Thyroid gland (tissue), 4 donors: Measurements from ENCODE around the gene SLC2A13. TPM values are rescaled to one million over a fixed set of nuclear protein-coding genes. Genes with fewer than 3 reads are reported as not detected.
"Not testable (repeated sequence)": the region's sequence is repeated elsewhere in the genome, so short reads cannot be mapped to it uniquely, and the experiment has no call there.

ENCODE experiments used
- DNase-seq, 2 donors: peaks; one replicate each; pipeline ENCODE4 v3.0.0-alpha.2; 2019
- H3K27ac ChIP-seq, 3 donors: fragments of 200-600 bp; sonication (generic); 1 replicate in 2 of 3; 2 replicates in 1 of 3; pipeline ENCODE4 v1.5.1; 2016 to 2019; ENCODE audit warnings: mild to moderate bottlenecking in 1 of 3, moderate library complexity in 1 of 3
- H3K27me3 ChIP-seq: fragments of 200-600 bp; sonication (generic); one replicate; pipeline ENCODE4 v1.5.1; 2019
- H3K36me3 ChIP-seq, 2 donors: fragments of 200-600 bp; sonication (generic); one replicate each; pipeline ENCODE4 v1.5.1; 2016 to 2019
- H3K4me1 ChIP-seq, 2 donors: fragments of 200-600 bp; sonication (generic); one replicate each; pipeline ENCODE4 v1.5.1; 2017 to 2019
- H3K4me3 ChIP-seq, 3 donors: fragments of 200-600 bp; sonication (generic); replicated peaks in 1 of 3; 1 replicate in 2 of 3; 2 replicates in 1 of 3; pipeline ENCODE4 v1.5.1; 2016; ENCODE audit warnings: mild to moderate bottlenecking in 1 of 3
- H3K9me3 ChIP-seq: fragments of 200-600 bp; sonication (generic); one replicate; pipeline ENCODE4 v1.5.1; 2017
- CTCF ChIP-seq, 6 experiments: fragments of 200-600 bp in 3 of 6; fragments of 450-650 bp in 3 of 6; sonication (generic) in 3 of 6; IDR thresholded peaks; one replicate each; pipeline ENCODE4 v1.5.1; 2016 to 2019; ENCODE audit warnings: antibody characterized with exemption in 6 of 6, mild to moderate bottlenecking in 2 of 6, inconsistent platforms in 1 of 6, moderate library complexity in 1 of 6
- POLR2A ChIP-seq, 2 donors: fragments of 450-650 bp; IDR thresholded peaks; one replicate each; pipeline ENCODE4 v1.6.1; 2017; ENCODE audit warnings: antibody characterized with exemption in 2 of 2, mild to moderate bottlenecking in 2 of 2, moderate library complexity in 1 of 2
- WGBS, 2 donors: methylation state at CpG; one replicate each; pipeline ENCODE4 v1.1.5; 2017; 5-methylcytosine and 5-hydroxymethylcytosine counted together
- intact Hi-C: fragments of 100-400 bp; cut with DNase I; formaldehyde crosslinking; loops from one replicate; pipeline ENCODE4 v1.15.1; 2023
- total RNA-seq, 4 donors: library from RNA; depleted of rRNA; stranded (reverse); fragments of >200 nt; gene quantifications; one replicate each; pipeline ENCODE4 v1.2.3, GENCODE V29; 2016

The SLC2A13 gene
- total RNA-seq, 4 donors from 2014 or later, result 9.8 to 21.3 (median 10.0) TPM

- intact Hi-C loops, result no loop called here
- H3K4me1 ChIP-seq, result no peaks in the 10 kb centered on the region
- TF ChIP-seq POLR2A (IDR thresholded peaks at IDR 0.05), result no peak
- no peak for TF ChIP-seq CTCF (IDR thresholded peaks at IDR 0.05)
- H3K27me3 ChIP-seq, result no peaks in the 10 kb centered on the region
- H3K4me3 ChIP-seq, result no peak overlapping the region
- no peaks in the 10 kb centered on the region for H3K9me3 ChIP-seq
- H3K36me3 ChIP-seq, result no peaks in the 10 kb centered on the region
- 85 to 90% methylated on average over 2 of the region's 2 CpGs for WGBS, 2 donors
- no peak overlapping the region for H3K27ac ChIP-seq
- no peak for DNase-seq
Measured at GRCh38 chr12:39755478-39755877, 350.4 kb downstream of the SLC2A13 start.

GRCh38 chr12:39752482-39753137, 353.3 kb downstream of the SLC2A13 start:
- H3K9me3 ChIP-seq, result no peaks in the 10 kb centered on the region
- H3K36me3 ChIP-seq, result no peaks in the 10 kb centered on the region
- no peaks in the 10 kb centered on the region for H3K4me1 ChIP-seq
- H3K27me3 ChIP-seq, result no peaks in the 10 kb centered on the region
- 74 to 76% methylated on average over 6 of the region's 6 CpGs for WGBS, 2 donors
- H3K27ac ChIP-seq, result no peak overlapping the region
- TF ChIP-seq CTCF (IDR thresholded peaks at IDR 0.05), result no peak
- no peak for TF ChIP-seq POLR2A (IDR thresholded peaks at IDR 0.05)
- H3K4me3 ChIP-seq, result no peak overlapping the region
- intact Hi-C loops, result no loop called here
- no peak for DNase-seq

GRCh38 chr12:39746151-39746550, 359.7 kb downstream of the SLC2A13 start:
- 70% methylated on average over 6 of the region's 6 CpGs; no CpG with 5 or more reads in 1 of the 2 donors for WGBS, 2 donors
- not testable (repeated sequence) for H3K36me3 ChIP-seq, H3K4me1 ChIP-seq

GRCh38 chr12:39743655-39744054, 362.2 kb downstream of the SLC2A13 start:
- Histone ChIP-seq H3K9me3 (no peaks in the 10 kb centered on the region), H3K27ac (no peak overlapping the region), H3K27me3 (no peaks in the 10 kb centered on the region), H3K4me1 (no peaks in the 10 kb centered on the region), H3K4me3 (no peak overlapping the region), H3K36me3 (no peaks in the 10 kb centered on the region)
- TF ChIP-seq CTCF (IDR thresholded peaks at IDR 0.05) (no peak), POLR2A (IDR thresholded peaks at IDR 0.05) (no peak)
- no peak for DNase-seq
- intact Hi-C loops, result no loop called here
- 91 to 98% methylated on average over 1 of the region's 1 CpG for WGBS, 2 donors

More at GRCh38 chr12:39746151-39746550, 359.7 kb downstream of the SLC2A13 start:
- H3K9me3 ChIP-seq, DNase-seq, H3K27me3 ChIP-seq, H3K27ac ChIP-seq, H3K4me3 ChIP-seq, intact Hi-C loops: not testable (repeated sequence)

- no peak for TF ChIP-seq POLR2A (IDR thresholded peaks at IDR 0.05)
- TF ChIP-seq CTCF (IDR thresholded peaks at IDR 0.05), result no peak
- intact Hi-C loops, result no loop called here
- Histone ChIP-seq H3K4me3 (no peak overlapping the region), H3K9me3 (no peaks in the 10 kb centered on the region), H3K27ac (no peak overlapping the region), H3K36me3 (no peaks in the 10 kb centered on the region), H3K4me1 (no peaks in the 10 kb centered on the region), H3K27me3 (no peaks in the 10 kb centered on the region)
- DNase-seq, result no peak
- 84 to 94% methylated on average over 2 of the region's 2 CpGs for WGBS, 2 donors
Measured at GRCh38 chr12:39736406-39736805, 369.5 kb downstream of the SLC2A13 start.
